Left ventricle myocardium inferior (tissue), 1 donor: Measurements from ENCODE around the gene MAGEA9. TPM values are rescaled to one million over a fixed set of nuclear protein-coding genes. Genes with fewer than 3 reads are reported as not detected.
"Not testable (repeated sequence)": the region's sequence is repeated elsewhere in the genome, so short reads cannot be mapped to it uniquely, and the experiment has no call there.

ENCODE experiments used
- DNase-seq: peaks from one replicate; pipeline ENCODE4 v3.0.0-alpha.2; 2020
- H3K27ac ChIP-seq: fragments of 200-600 bp; replicated peaks from 2 replicates; pipeline ENCODE4 v1.8.0; 2021
- H3K27me3 ChIP-seq: fragments of 200-600 bp; 2 replicates; pipeline ENCODE4 v1.8.0; 2021; ENCODE audit warnings: low read depth
- H3K36me3 ChIP-seq: fragments of 200-600 bp; 2 replicates; pipeline ENCODE4 v1.8.0; 2021
- H3K4me1 ChIP-seq: fragments of 200-600 bp; 2 replicates; pipeline ENCODE4 v1.8.0; 2021
- H3K4me3 ChIP-seq: fragments of 200-600 bp; 2 replicates; pipeline ENCODE4 v1.8.0; 2021; ENCODE audit warnings: mild to moderate bottlenecking, moderate library complexity
- H3K9me3 ChIP-seq: fragments of 200-600 bp; replicated peaks from 2 replicates; pipeline ENCODE4 v1.8.0; 2021
- intact Hi-C: fragments of 100-400 bp; cut with micrococcal nuclease; formaldehyde crosslinking; loops from one replicate; pipeline ENCODE4 v1.11.0; 2022
- long read RNA-seq: library from polyadenylated mRNA; unstranded; transcript quantifications from one replicate; pipeline ENCODE4 v2.0.0, GENCODE V29; 2021
- total RNA-seq: library from RNA; stranded (reverse); fragmentation: NEBNext Ultra II Directional; extraction: Animal tissue kit (Norgen Biotek cat#: 25700); gene quantifications from one replicate; pipeline ENCODE4 v1.2.1, GENCODE V29; 2021
- TF ChIP-seq, protein P1 (sequence below): fragments of 200-600 bp; IDR thresholded peaks from 2 replicates; pipeline ENCODE4 v1.8.0; 2021; ENCODE audit warnings: antibody characterized with exemption, mild to moderate bottlenecking, borderline replicate concordance
- donor health status: DM: no; HTN: yes; CAD: no; lungs with severe emphysema.

MAGEA9 gene, protein sequence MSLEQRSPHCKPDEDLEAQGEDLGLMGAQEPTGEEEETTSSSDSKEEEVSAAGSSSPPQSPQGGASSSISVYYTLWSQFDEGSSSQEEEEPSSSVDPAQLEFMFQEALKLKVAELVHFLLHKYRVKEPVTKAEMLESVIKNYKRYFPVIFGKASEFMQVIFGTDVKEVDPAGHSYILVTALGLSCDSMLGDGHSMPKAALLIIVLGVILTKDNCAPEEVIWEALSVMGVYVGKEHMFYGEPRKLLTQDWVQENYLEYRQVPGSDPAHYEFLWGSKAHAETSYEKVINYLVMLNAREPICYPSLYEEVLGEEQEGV
- total RNA-seq = not detected
- long read RNA-seq = 0 reads

- H3K27me3 ChIP-seq, DNase-seq, intact Hi-C loops, H3K36me3 ChIP-seq, H3K27ac ChIP-seq, H3K9me3 ChIP-seq, H3K4me3 ChIP-seq, H3K4me1 ChIP-seq: not testable (repeated sequence)
These were observed at the start of gene MAGEA9 for GRCh38 chrX:149781727-149782126. Gene MAGEA9 (plus strand): TSS chrX:149781930. CDS start chrX:149786211, 4,281 bp downstream.

DNA sequence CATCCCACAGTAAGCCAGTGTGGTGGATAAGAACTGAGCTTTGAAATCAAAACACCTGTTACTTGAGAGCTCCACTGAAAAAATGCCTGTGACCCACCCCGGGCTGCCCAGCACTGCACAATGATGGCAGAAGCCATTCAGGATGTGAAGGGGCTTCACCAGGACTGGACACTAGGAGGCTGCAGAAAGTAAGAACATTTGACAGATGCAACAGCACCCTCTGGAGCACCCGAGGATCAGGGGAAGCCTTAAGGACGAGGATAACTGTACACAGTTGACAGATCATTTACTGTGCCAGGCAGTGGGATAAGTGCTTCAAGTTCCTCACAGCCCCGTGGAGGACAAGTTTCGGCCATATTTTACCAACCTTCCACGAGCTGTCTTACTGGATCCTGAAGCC lies 39.5 kb upstream of the MAGEA9 start:
- H3K27ac ChIP-seq, H3K4me1 ChIP-seq, H3K27me3 ChIP-seq, H3K9me3 ChIP-seq, H3K4me3 ChIP-seq, DNase-seq, H3K36me3 ChIP-seq, intact Hi-C loops: not testable (repeated sequence)

DNA sequence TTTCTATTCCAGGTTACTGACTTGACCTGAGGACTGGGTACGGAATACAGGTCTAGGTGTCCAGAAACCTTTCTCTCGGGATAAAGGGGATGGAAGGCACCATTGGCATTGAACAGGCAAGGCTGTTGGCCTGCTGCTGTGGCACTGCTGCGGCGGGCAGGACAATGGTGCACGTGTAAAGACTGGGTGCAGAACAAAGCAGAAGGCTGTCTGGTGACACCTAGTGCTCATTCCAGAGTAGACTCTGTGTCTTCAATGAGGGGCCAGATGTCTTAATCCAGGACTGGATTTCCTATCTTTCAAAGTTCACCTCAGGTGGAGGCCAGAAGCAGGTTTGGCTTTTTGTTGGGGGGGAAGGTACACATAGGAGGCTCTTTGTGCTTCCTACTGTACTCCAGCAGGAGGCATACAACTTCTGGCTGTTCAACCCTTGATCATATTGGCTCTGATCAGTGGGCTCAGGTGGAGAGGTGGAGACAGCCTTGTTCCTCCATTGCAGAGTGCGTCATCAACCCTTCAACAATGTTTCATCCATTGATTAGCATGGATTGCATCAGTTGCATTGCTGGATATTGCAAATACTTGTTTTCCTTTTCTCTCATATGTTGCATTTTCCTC lies 35.2 kb upstream of the MAGEA9 start:
- DNase-seq, H3K4me3 ChIP-seq, H3K36me3 ChIP-seq, H3K27ac ChIP-seq, intact Hi-C loops, H3K27me3 ChIP-seq, H3K9me3 ChIP-seq, H3K4me1 ChIP-seq: not testable (repeated sequence)

- H3K27ac ChIP-seq = no peak overlapping the region
- TF ChIP-seq, protein P1, sequence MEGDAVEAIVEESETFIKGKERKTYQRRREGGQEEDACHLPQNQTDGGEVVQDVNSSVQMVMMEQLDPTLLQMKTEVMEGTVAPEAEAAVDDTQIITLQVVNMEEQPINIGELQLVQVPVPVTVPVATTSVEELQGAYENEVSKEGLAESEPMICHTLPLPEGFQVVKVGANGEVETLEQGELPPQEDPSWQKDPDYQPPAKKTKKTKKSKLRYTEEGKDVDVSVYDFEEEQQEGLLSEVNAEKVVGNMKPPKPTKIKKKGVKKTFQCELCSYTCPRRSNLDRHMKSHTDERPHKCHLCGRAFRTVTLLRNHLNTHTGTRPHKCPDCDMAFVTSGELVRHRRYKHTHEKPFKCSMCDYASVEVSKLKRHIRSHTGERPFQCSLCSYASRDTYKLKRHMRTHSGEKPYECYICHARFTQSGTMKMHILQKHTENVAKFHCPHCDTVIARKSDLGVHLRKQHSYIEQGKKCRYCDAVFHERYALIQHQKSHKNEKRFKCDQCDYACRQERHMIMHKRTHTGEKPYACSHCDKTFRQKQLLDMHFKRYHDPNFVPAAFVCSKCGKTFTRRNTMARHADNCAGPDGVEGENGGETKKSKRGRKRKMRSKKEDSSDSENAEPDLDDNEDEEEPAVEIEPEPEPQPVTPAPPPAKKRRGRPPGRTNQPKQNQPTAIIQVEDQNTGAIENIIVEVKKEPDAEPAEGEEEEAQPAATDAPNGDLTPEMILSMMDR = no peak
- no peaks in the 10 kb centered on the region for H3K27me3 ChIP-seq
- no peak overlapping the region for H3K4me3 ChIP-seq
- H3K4me1 ChIP-seq = no peaks in the 10 kb centered on the region
- DNase-seq = no peak
- no peaks in the 10 kb centered on the region for H3K36me3 ChIP-seq
- intact Hi-C loops = no loop called here
- H3K9me3 ChIP-seq = no peaks in the 10 kb centered on the region
These were observed 24.3 kb upstream of the MAGEA9 start for GRCh38 chrX:149757206-149758067.

DNA sequence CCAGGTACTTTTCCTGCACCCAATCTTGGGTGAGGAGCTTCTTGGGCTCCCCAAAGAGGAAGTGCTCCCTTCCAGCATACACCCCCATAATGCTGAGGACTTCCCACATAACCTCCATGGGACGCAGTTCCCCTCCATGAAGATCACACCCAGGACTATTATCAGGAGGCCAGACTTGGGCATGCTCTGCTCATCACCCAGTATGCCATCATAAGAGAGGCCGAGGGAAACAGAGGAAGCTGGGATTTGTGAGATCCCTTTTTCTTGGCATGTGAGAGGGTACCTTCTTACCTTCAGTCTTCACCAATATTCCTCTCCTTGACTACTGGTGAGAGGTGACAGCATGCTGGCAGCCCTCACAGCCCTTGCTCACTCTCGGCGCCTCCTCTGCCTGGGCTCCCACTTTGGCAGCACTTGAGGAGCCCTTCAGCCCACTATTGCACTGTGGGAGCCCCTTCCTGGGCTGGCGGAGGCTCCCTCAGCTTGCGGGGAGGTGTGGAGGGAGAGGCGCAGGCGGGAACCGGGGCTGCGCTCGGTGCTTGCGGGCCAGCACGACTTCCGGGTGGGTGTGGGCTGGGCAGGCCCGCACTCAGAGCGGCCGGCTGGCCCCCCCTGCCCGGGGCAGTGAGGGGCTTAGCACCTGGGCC lies 23.5 kb upstream of the MAGEA9 start:
- Histone ChIP-seq H3K36me3 (no peaks in the 10 kb centered on the region), H3K4me1 (no peaks in the 10 kb centered on the region), H3K4me3 (no peak overlapping the region), H3K27me3 (no peaks in the 10 kb centered on the region), H3K27ac (no peak overlapping the region), H3K9me3 (no peaks in the 10 kb centered on the region)
- DNase-seq = no peak
- TF ChIP-seq, protein P1 = no peak
- intact Hi-C loops = no loop called here

GRCh38 chrX:149758715-149759078 lies 23.0 kb upstream of the MAGEA9 start:
- H3K27ac ChIP-seq, H3K27me3 ChIP-seq, H3K4me1 ChIP-seq, intact Hi-C loops, H3K9me3 ChIP-seq, DNase-seq, H3K36me3 ChIP-seq, H3K4me3 ChIP-seq: not testable (repeated sequence)

- H3K36me3 ChIP-seq = no peaks in the 10 kb centered on the region
- no peak overlapping the region for H3K27ac ChIP-seq
- no peak overlapping the region for H3K4me3 ChIP-seq
- intact Hi-C loops = no loop called here
- H3K4me1 ChIP-seq = no peaks in the 10 kb centered on the region
- no peaks in the 10 kb centered on the region for H3K9me3 ChIP-seq
- no peak for DNase-seq
- TF ChIP-seq, protein P1 = no peak
- H3K27me3 ChIP-seq = no peaks in the 10 kb centered on the region
These were observed 21.9 kb upstream of the MAGEA9 start for GRCh38 chrX:149759824-149760223.
